Mononuclear cell (primary cell): Measurements from ENCODE around the gene UBR3. TPM values are rescaled to one million over a fixed set of nuclear protein-coding genes. Genes with fewer than 3 reads are reported as not detected.
"Not testable (repeated sequence)": the region's sequence is repeated elsewhere in the genome, so short reads cannot be mapped to it uniquely, and the experiment has no call there.

Experiments
- H3K27me3 ChIP-seq: 2 replicates; pipeline ENCODE4 v1.6.0; 2011; ENCODE audit warnings: low read length, control low read depth; ENCODE audit not compliant: insufficient read depth
- H3K4me1 ChIP-seq: 2 replicates; pipeline ENCODE4 v1.5.1; 2011; ENCODE audit warnings: mild to moderate bottlenecking, low read length, control low read depth; ENCODE audit not compliant: insufficient read depth
- H3K4me3 ChIP-seq: 2 replicates; pipeline ENCODE4 v1.5.1; 2011; ENCODE audit warnings: mild to moderate bottlenecking, low read length, moderate library complexity
- H3K9me3 ChIP-seq: 2 replicates; pipeline ENCODE4 v1.5.1; 2011; ENCODE audit warnings: low read depth, mild to moderate bottlenecking, control low read depth, low read length
- total RNA-seq: library from RNA; depleted of rRNA; stranded (reverse); fragments of >200 nt; gene quantifications from one replicate; pipeline ENCODE4 v1.2.3, GENCODE V29; 2012

UBR3 gene
- total RNA-seq, 1 donor: 38.5 TPM

DNA sequence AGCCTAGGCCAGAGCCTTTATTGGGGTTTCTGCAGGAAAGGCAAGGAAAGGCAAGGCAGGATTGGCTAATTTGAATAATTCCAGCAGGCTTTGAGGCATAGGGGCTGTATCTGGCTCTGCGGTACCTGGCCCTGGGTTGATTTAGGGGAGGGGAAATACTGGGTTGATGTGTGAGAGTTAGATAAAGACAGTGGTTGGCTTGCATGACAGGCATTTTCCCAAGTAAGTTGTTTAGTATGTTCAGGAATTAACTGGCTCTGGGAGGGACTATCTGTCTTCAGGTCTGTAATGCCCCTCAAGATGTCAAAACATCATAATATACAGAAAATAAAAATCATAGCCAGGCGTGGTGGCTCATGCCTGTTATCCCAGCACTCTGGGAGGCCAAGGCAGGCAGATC is 98.7 kb downstream of the UBR3 start:
- H3K4me1 ChIP-seq: no peaks in the 10 kb centered on the region
- H3K4me3 ChIP-seq: no peak overlapping the region
- no peaks in the 10 kb centered on the region for H3K9me3 ChIP-seq
- H3K27me3 ChIP-seq: no peaks in the 10 kb centered on the region

DNA sequence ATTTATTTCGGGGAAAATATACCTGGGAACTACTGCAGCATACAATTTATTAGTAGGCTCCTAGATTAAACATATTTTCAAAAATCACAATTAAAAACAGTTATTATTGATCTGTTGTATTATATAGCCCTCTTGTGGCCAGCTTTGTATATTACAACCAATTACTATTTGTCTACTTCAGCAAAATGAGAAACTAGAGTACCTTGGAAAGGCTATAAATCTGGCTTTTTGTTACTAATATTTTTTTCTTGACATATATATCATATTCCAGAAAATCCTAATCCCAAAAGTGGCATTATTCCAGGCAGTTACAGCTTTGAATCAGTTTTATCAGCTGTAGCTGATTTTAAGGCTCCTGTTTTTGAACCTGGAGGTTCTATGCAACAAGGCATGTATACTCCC is 101.2 kb downstream of the UBR3 start:
- Histone ChIP-seq H3K27me3 (no peaks in the 10 kb centered on the region), H3K4me3 (no peak overlapping the region), H3K9me3 (no peaks in the 10 kb centered on the region), H3K4me1 (no peaks in the 10 kb centered on the region)

GRCh38 chr2:169933124-169933711 is 106.0 kb downstream of the UBR3 start:
- Histone ChIP-seq H3K9me3 (no peaks in the 10 kb centered on the region), H3K4me3 (no peak overlapping the region), H3K4me1 (no peaks in the 10 kb centered on the region), H3K27me3 (no peaks in the 10 kb centered on the region)

- H3K4me3 ChIP-seq, H3K9me3 ChIP-seq, H3K27me3 ChIP-seq, H3K4me1 ChIP-seq: not testable (repeated sequence)
Observed at GRCh38 chr2:169936652-169937051, 109.4 kb downstream of the UBR3 start.

DNA sequence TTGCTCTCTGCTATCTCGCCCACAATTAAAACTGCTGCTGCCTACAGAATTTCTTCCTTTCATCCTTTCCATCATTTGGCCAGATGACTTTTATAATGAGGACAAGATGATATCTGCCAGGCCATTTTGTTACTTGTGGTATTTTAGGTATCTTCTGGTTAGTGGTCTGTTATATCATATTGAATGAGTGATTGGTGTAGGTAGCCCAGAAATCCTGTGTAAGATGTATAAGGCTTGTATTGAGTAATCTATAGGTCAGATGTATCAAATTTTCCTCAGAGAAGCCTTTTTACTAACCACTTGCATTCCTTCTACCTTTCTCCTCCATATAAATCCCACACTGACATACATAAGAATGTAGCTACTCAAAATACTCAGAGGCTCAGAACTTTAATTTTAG is 118.3 kb downstream of the UBR3 start:
- Histone ChIP-seq H3K4me1 (no peaks in the 10 kb centered on the region), H3K27me3 (no peaks in the 10 kb centered on the region), H3K9me3 (no peaks in the 10 kb centered on the region), H3K4me3 (no peak overlapping the region)

- H3K4me1 ChIP-seq: no peaks in the 10 kb centered on the region
- no peaks in the 10 kb centered on the region for H3K27me3 ChIP-seq
- no peak overlapping the region for H3K4me3 ChIP-seq
- no peaks in the 10 kb centered on the region for H3K9me3 ChIP-seq
Observed at GRCh38 chr2:169946092-169946491, 118.8 kb downstream of the UBR3 start.

DNA sequence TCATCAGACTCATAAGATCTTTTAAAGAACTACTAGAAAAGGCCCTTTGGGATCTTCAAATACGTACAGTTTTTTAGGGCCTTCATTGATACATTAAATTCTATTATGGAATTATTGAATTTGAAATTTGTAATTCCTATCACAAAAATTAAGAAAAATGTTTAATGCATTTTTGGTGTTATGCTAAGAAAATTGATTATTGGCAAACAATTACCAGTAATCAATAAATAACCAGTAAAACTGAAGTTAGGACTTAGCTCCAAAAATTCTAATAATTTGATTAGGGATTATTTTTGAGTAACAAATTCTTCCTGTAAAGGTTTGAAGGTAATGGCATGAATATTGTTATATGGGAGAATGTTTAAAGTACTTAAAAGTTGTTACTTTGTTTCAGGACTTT is 119.3 kb downstream of the UBR3 start:
- Histone ChIP-seq H3K9me3 (no peaks in the 10 kb centered on the region), H3K4me3 (no peak overlapping the region), H3K4me1 (no peaks in the 10 kb centered on the region)

GRCh38 chr2:169955940-169956339 is 128.7 kb downstream of the UBR3 start:
- Histone ChIP-seq H3K27me3 (no peaks in the 10 kb centered on the region), H3K9me3 (no peaks in the 10 kb centered on the region), H3K4me3 (no peak overlapping the region), H3K4me1 (no peaks in the 10 kb centered on the region)

More for the DNA sequence above, 119.3 kb downstream of the UBR3 start:
- H3K27me3 ChIP-seq: no peaks in the 10 kb centered on the region

GRCh38 chr2:169957219-169957618 is 130.0 kb downstream of the UBR3 start:
- peaks cover 10% of the 10 kb centered on the region for H3K4me1 ChIP-seq
- H3K9me3 ChIP-seq, H3K27me3 ChIP-seq, H3K4me3 ChIP-seq: not testable (repeated sequence)

GRCh38 chr2:169961911-169962310 is 134.7 kb downstream of the UBR3 start:
- H3K4me1 ChIP-seq: peaks cover 12% of the 10 kb centered on the region
- H3K4me3 ChIP-seq: no peak overlapping the region
- H3K9me3 ChIP-seq: no peaks in the 10 kb centered on the region
- no peaks in the 10 kb centered on the region for H3K27me3 ChIP-seq

GRCh38 chr2:169963786-169964185 is 136.5 kb downstream of the UBR3 start:
- H3K4me1 ChIP-seq: peaks cover 12% of the 10 kb centered on the region
- no peaks in the 10 kb centered on the region for H3K9me3 ChIP-seq
- no peak overlapping the region for H3K4me3 ChIP-seq
- H3K27me3 ChIP-seq: no peaks in the 10 kb centered on the region

DNA sequence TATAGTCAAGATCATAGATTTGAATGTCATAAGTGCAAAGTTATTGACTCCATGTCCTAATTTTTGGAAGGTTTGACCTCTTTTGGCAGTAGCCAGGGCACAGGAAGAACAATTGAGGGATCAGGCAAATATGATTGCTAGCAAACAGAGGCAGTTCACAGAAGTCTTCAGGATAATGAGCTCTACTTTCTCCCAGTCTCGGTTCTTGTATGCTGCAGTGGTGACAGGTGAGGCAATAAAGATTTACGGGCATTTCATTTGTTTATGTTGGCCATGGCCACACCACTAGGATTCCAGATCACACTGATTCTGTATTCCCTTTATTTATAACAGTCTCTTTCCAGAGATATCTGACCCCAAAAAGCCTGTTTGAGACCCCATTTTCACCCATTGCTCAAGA is 137.5 kb downstream of the UBR3 start:
- H3K4me3 ChIP-seq: no peak overlapping the region
- H3K27me3 ChIP-seq: no peaks in the 10 kb centered on the region
- no peaks in the 10 kb centered on the region for H3K9me3 ChIP-seq
- H3K4me1 ChIP-seq: peaks cover 12% of the 10 kb centered on the region

DNA sequence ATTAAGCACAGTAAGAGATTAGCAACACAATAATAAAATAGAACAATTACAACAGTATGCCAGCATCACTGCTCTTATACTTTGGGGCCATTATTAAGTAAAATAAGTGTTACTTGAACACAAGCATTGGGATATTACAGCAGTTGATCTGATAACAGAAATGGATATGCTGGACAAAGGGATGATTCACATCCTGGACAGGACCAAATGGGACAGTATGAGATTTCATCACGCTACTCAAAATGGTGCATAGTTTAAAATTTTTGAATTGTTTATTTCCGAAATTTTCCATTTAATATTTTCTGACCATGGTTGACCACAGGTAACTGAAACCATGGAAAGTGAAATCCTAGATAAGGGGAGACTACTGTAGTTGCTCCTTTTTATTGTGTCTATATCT is 138.2 kb downstream of the UBR3 start:
- H3K4me3 ChIP-seq: no peak overlapping the region
- peaks cover 12% of the 10 kb centered on the region for H3K4me1 ChIP-seq
- no peaks in the 10 kb centered on the region for H3K9me3 ChIP-seq
- no peaks in the 10 kb centered on the region for H3K27me3 ChIP-seq

- Histone ChIP-seq H3K9me3 (no peaks in the 10 kb centered on the region), H3K4me1 (peaks cover 9% of the 10 kb centered on the region), H3K27me3 (no peaks in the 10 kb centered on the region), H3K4me3 (no peak overlapping the region)
Observed at GRCh38 chr2:169966454-169966853, 139.2 kb downstream of the UBR3 start.

- Histone ChIP-seq H3K4me1 (no peaks in the 10 kb centered on the region), H3K9me3 (peaks cover 2% of the 10 kb centered on the region), H3K4me3 (no peak overlapping the region), H3K27me3 (no peaks in the 10 kb centered on the region)
Observed at GRCh38 chr2:169968743-169969142, 141.5 kb downstream of the UBR3 start.

DNA sequence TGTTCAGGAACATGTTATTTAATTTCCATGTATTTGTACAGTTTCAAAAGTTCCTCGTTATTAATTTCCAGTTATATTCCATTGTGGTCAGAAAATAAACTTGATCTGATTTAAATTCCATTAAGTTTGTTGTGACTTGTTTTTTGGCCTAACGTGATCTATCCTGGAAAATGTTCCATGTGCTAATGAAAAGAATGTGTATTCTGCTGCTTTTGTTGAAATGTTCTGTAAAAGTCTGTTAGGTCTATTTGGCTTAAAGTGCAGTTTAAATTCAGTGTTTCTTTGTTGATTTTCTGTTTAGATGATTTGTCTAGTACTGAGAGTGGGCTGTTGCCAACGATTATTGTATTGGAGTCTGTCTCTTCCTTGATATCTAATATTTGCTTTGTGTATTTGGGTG is 148.0 kb downstream of the UBR3 start:
- no peaks in the 10 kb centered on the region for H3K4me1 ChIP-seq
- H3K27me3 ChIP-seq: no peaks in the 10 kb centered on the region
- peaks cover 28% of the 10 kb centered on the region for H3K9me3 ChIP-seq
- H3K4me3 ChIP-seq: no peak overlapping the region
